ENCODE data around the gene BSDC1. TPM values are rescaled to one million over a fixed set of nuclear protein-coding genes. Genes with fewer than 3 reads are reported as not detected.

Gene BSDC1
- total RNA-seq, 2 experiments from 2014 or later = 39.8 to 43.3 TPM

GRCh38 chr1:32388641-32389040 lies 5.6 kb downstream of the BSDC1 start:
- CTCF ChIA-PET = interaction anchor here (1.3 to 4.8 kb wide), 2 partner anchors 12 to 16 kb away, joined by 3 to 20 read pairs; no protein-coding TSS in a partner anchor
- peaks cover 15% of the 10 kb centered on the region for H3K4me1 Mint-ChIP-seq
- no peaks in the 10 kb centered on the region for H3K27me3 Mint-ChIP-seq
- H3K27ac Mint-ChIP-seq = no peak overlapping the region
- no peak for ATAC-seq
- no peak for DNase-seq
- no peaks in the 10 kb centered on the region for H3K9me3 Mint-ChIP-seq (ENCODE audit: low read depth)
- H3K4me3 Mint-ChIP-seq = no peak overlapping the region
- peaks cover 5% of the 10 kb centered on the region for H3K36me3 Mint-ChIP-seq

- DNase-seq (no peak), ATAC-seq (no peak)
- H3K4me1 Mint-ChIP-seq = no peaks in the 10 kb centered on the region
- no peaks in the 10 kb centered on the region for H3K9me3 Mint-ChIP-seq (ENCODE audit: low read depth)
- H3K27me3 Mint-ChIP-seq = no peaks in the 10 kb centered on the region
- CTCF ChIA-PET = interaction anchor here (1.0 to 2.0 kb wide), 4 partner anchors 10 to 33 kb away, joined by 3 to 9 read pairs (median 4); no protein-coding TSS in a partner anchor
- H3K36me3 Mint-ChIP-seq = peaks cover 9% of the 10 kb centered on the region
- no peak overlapping the region for H3K4me3 Mint-ChIP-seq
- no peak overlapping the region for H3K27ac Mint-ChIP-seq
Observed at GRCh38 chr1:32386676-32387392, 7.4 kb downstream of the BSDC1 start.

DNA sequence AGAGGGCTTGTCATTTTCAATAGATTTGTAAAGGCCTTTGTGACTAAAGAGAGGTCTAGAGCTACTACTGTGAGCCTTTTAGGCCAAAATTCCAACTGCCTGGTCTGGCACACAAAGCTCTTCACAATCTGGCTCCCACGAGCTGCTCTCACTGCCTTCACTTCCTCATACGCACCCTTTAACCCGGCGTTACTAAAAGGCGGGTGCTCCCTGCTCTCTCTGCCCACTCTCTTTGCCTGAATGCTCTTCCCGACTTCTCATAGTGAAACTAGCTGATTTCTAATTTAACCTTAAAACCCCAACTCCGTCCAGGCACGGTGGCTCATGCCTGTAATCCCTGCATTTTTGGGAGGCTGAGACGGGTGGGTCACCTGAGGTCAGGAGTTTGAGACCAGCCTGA lies 14.2 kb downstream of the BSDC1 start:
- no peak overlapping the region for H3K4me3 Mint-ChIP-seq
- H3K36me3 Mint-ChIP-seq = peaks cover 16% of the 10 kb centered on the region
- no peaks in the 10 kb centered on the region for H3K27me3 Mint-ChIP-seq
- ATAC-seq (no peak), DNase-seq (no peak)
- CTCF ChIA-PET = interaction anchor here (1.4 kb wide), 1 partner anchor 20 kb away, joined by 3 read pairs; no protein-coding TSS in a partner anchor
- no peaks in the 10 kb centered on the region for H3K4me1 Mint-ChIP-seq
- no peak overlapping the region for H3K27ac Mint-ChIP-seq
- H3K9me3 Mint-ChIP-seq (ENCODE audit: low read depth) = no peaks in the 10 kb centered on the region

DNA sequence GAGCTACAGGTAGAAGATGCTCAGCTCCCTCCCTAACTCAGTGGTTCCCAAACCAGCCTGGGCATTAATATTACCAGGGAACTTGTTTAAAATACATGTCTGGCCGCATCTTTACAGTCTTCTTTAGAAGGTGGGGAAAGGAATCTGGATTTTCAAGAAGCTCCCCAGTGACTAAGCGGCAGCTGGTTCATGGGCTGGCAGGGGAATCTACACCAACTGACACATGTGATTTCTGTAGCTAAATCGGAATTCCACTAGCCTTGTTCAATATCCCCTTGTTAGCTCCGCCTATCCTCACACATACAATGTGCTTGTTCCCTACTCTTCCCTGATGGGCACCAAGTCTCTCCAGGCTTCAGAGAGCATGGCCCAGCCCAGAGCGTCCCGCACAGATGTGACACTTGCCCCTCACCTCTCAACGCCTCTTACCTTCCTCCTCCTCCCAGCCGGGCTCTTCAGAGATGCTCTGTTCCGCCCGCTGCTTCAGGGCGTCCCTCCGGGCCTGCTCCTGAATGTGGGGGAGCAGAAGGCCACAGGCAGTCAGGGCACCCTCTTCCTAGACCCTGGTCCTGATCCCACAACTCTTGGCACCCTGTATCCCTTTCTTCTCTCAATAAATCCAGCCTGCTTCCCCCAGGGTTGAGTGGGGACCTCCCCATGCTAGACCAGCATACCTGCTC lies 16.6 kb downstream of the BSDC1 start:
- DNase-seq = no peak
- peaks cover 19% of the 10 kb centered on the region for H3K36me3 Mint-ChIP-seq
- H3K4me1 Mint-ChIP-seq = peaks cover 6% of the 10 kb centered on the region
- no peaks in the 10 kb centered on the region for H3K9me3 Mint-ChIP-seq (ENCODE audit: low read depth)
- CTCF ChIA-PET = interaction anchor here (0.7 kb wide), 1 partner anchor 24 kb away, joined by 3 read pairs; no protein-coding TSS in a partner anchor
- no peak overlapping the region for H3K27ac Mint-ChIP-seq
- no peak for ATAC-seq
- H3K4me3 Mint-ChIP-seq = no peak overlapping the region
- H3K27me3 Mint-ChIP-seq = no peaks in the 10 kb centered on the region

DNA sequence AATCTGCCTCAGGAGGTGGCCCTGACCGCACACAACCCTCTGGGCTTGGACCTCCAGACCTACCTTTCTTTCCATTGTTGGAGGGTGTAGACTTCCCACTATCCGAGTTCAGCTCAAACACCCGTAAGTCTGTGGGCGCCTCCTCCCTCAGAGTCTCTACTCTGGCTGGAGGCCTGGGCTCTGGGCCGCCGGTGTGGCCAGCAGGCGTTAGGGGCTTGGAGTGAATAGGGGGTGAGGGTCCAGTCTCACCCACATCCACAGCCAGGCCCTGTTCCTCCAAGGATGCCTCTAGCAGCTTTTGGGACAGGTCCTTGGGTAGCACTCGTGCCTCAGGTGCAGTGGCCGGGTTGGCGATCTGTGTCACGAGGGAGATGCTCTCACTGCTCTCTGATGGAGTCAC lies 18.0 kb downstream of the BSDC1 start:
- Mint-ChIP-seq H3K9me3 (ENCODE audit: low read depth) (no peaks in the 10 kb centered on the region), H3K27ac (no peak overlapping the region), H3K27me3 (no peaks in the 10 kb centered on the region), H3K4me1 (peaks cover 19% of the 10 kb centered on the region), H3K4me3 (no peak overlapping the region), H3K36me3 (peaks cover 19% of the 10 kb centered on the region)
- ATAC-seq (no peak), DNase-seq (no peak)
- CTCF ChIA-PET = interaction anchor here (0.9 to 1.2 kb wide), 2 partner anchors 10 to 161 kb away, joined by 3 read pairs; no protein-coding TSS in a partner anchor

DNA sequence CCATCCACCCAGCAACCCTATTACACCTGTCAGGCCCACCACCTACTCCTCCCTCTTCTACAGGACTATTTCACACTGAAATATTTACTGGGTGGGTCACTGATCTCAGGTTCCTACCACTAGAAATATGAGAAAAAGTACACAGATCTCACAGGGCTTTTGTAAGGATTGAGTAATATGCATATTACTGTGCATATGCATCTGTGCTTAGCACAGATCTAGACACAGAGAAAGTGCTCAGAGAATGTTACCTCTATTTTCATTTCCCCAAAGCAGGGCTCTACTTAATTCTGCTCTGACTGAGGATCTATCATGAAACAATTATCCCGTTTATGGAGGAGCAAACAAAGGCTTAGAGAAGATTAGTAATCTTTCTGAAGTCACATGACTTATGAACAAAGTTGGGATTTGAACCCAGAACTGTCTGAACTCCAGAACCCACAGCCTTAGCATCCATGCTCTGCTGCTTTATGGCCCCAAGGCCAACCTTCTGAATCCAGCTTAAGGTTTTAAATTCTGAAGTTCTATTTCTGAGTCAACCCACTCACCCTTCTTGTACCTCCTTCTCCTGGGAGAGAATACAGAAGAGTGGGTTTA lies 20.1 kb downstream of the BSDC1 start:
- ATAC-seq (no peak), DNase-seq (no peak)
- Mint-ChIP-seq H3K4me3 (no peak overlapping the region), H3K27ac (no peak overlapping the region), H3K36me3 (peaks cover 16% of the 10 kb centered on the region), H3K4me1 (peaks cover 20% of the 10 kb centered on the region), H3K27me3 (no peaks in the 10 kb centered on the region), H3K9me3 (ENCODE audit: low read depth) (no peaks in the 10 kb centered on the region)
- CTCF ChIA-PET = interaction anchor here (0.9 to 2.6 kb wide), 2 partner anchors 158 kb away, joined by 3 to 19 read pairs; no protein-coding TSS in a partner anchor

DNA sequence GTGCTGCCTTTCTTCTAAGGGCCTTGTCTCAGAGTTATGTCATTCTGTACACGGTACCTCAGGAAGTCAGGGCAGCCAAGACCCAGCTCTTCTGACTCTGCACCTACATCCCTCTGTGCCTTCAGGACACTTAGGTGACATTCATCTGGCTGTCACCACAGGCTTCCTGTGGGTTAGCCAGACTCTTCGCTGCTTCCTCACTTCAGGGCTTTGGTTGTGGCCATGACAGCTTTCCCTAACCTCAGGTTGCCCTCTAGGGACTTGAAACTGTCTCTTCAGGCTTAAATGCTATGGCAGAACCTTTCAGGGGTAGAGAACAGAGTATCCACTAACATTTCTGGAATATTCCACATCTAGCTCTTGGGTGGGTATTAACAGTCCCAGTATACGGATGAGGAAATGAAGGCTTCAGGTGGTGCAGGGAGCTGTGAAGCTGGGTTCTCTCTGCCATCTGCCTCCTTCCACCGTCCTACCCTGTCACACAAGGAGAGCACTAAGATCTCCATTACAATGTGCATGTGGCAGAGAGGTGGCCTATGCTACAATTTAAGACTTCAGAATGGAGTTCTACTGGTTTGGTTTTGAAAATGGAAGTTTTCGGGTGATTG lies 22.0 kb downstream of the BSDC1 start:
- ATAC-seq (peak; percentile 82), DNase-seq (peak; percentile 84)
- peaks cover 11% of the 10 kb centered on the region for H3K36me3 Mint-ChIP-seq
- peak overlapping the region; percentile 5 for H3K27ac Mint-ChIP-seq
- CTCF ChIA-PET = interaction anchor here (0.6 to 2.6 kb wide), 18 partner anchors 9 to 172 kb away, joined by 3 to 19 read pairs (median 4); partner anchors contain the start of genes CCDC28B, FAM229A, LCK and MARCKSL1
- no peaks in the 10 kb centered on the region for H3K9me3 Mint-ChIP-seq (ENCODE audit: low read depth)
- H3K4me3 Mint-ChIP-seq = no peak overlapping the region
- no peaks in the 10 kb centered on the region for H3K27me3 Mint-ChIP-seq
- peaks cover 20% of the 10 kb centered on the region for H3K4me1 Mint-ChIP-seq

- ATAC-seq (no peak), DNase-seq (no peak)
- Mint-ChIP-seq H3K4me3 (no peak overlapping the region), H3K27ac (no peak overlapping the region), H3K27me3 (no peaks in the 10 kb centered on the region), H3K36me3 (peaks cover 4% of the 10 kb centered on the region), H3K4me1 (peaks cover 17% of the 10 kb centered on the region), H3K9me3 (ENCODE audit: low read depth) (no peaks in the 10 kb centered on the region)
- CTCF ChIA-PET = interaction anchor here (1.2 kb wide), 1 partner anchor 32 kb away, joined by 3 read pairs; no protein-coding TSS in a partner anchor
Observed at GRCh38 chr1:32367912-32368635, 26.2 kb downstream of the BSDC1 start.

DNA sequence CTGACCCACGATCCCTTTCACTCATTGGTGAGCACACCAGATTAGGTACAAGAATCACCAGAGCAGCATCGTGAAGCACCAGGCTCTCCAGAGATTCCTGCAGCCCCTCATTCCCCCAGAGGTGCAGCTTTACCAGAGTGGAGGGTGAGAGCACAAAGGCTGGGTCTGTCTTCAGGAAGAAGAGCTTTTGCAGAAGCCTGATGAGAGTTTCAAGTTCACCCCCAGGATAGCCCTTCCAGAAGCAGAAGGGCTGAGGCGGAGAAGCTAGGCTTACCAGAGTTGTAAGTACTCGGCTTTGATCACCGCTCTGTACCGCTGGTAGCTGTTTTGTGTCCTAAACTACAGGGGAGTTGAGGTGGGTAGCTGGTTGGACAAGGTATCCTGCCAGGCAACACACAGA lies 28.8 kb downstream of the BSDC1 start:
- peaks cover 5% of the 10 kb centered on the region for H3K4me1 Mint-ChIP-seq
- H3K9me3 Mint-ChIP-seq (ENCODE audit: low read depth) = no peaks in the 10 kb centered on the region
- peaks cover 5% of the 10 kb centered on the region for H3K36me3 Mint-ChIP-seq
- ATAC-seq = no peak
- CTCF ChIA-PET = interaction anchor here (0.9 to 1.7 kb wide), 3 partner anchors 20 to 150 kb away, joined by 3 to 5 read pairs (median 4); no protein-coding TSS in a partner anchor
- DNase-seq = no peak
- no peak overlapping the region for H3K27ac Mint-ChIP-seq
- H3K27me3 Mint-ChIP-seq = peaks cover 7% of the 10 kb centered on the region
- H3K4me3 Mint-ChIP-seq = no peak overlapping the region

DNA sequence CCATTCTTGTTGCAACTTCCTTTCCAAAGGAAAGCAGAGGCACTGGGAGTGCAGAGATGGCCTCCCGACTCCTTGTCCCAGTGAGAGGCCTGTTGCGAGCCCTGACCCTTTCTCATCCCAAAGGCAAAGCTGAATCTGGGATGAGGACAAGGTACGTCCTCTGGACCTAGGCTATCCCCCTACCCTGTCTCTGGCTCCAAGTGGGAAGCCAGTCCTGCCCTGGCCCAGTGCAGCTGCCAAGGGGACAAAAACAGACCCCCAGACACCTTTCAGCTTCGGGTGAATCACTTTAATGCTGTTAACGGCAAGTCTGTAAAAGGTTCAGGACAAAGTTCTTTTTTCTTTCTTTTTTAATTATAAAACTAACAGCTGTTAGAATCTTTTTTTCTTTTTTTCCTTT lies 29.4 kb downstream of the BSDC1 start:
- Mint-ChIP-seq H3K27ac (no peak overlapping the region), H3K4me3 (no peak overlapping the region), H3K4me1 (peaks cover 9% of the 10 kb centered on the region), H3K36me3 (peaks cover 5% of the 10 kb centered on the region), H3K9me3 (ENCODE audit: low read depth) (no peaks in the 10 kb centered on the region), H3K27me3 (peaks cover 7% of the 10 kb centered on the region)
- DNase-seq (no peak), ATAC-seq (no peak)
- CTCF ChIA-PET = interaction anchor here (1.0 to 1.7 kb wide), 2 partner anchors 20 to 149 kb away, joined by 4 to 5 read pairs; no protein-coding TSS in a partner anchor

GRCh38 chr1:32363713-32364112 lies 30.5 kb downstream of the BSDC1 start:
- no peak for DNase-seq
- H3K36me3 Mint-ChIP-seq = peaks cover 5% of the 10 kb centered on the region
- no peak overlapping the region for H3K27ac Mint-ChIP-seq
- H3K27me3 Mint-ChIP-seq = peaks cover 7% of the 10 kb centered on the region
- H3K9me3 Mint-ChIP-seq (ENCODE audit: low read depth) = no peaks in the 10 kb centered on the region
- ATAC-seq = no peak
- CTCF ChIA-PET = interaction anchor here (1.0 to 1.8 kb wide), 2 partner anchors 9 to 115 kb away, joined by 3 to 5 read pairs; no protein-coding TSS in a partner anchor
- H3K4me3 Mint-ChIP-seq = no peak overlapping the region
- peaks cover 14% of the 10 kb centered on the region for H3K4me1 Mint-ChIP-seq

- Mint-ChIP-seq H3K27me3 (peaks cover 7% of the 10 kb centered on the region), H3K4me3 (no peak within 1 kb of the TSS), H3K27ac (no peak within 1 kb of the TSS), H3K9me3 (ENCODE audit: low read depth) (no peaks in the 10 kb centered on the region), H3K4me1 (peaks cover 14% of the 10 kb centered on the region), H3K36me3 (peaks cover 5% of the 10 kb centered on the region)
- DNase-seq (no peak), ATAC-seq (no peak)
- CTCF ChIA-PET = interaction anchor here (1.0 to 1.8 kb wide), 2 partner anchors 10 to 114 kb away, joined by 3 to 5 read pairs; no protein-coding TSS in a partner anchor
Observed at GRCh38 chr1:32362474-32363313, 31.5 kb downstream of the BSDC1 start, which contains the start of the genes FAM229A and TSSK3. TSS of gene FAM229A (minus strand) at chr1:32362485. CDS start at chr1:32362091, 394 bp downstream. TSS of gene TSSK3 (plus strand) at chr1:32362539. CDS start at chr1:32362702, 163 bp downstream.
